Omental fat pad (tissue), 4 donors: Measurements from ENCODE around the gene OSMR. TPM values are rescaled to one million over a fixed set of nuclear protein-coding genes. Genes with fewer than 3 reads are reported as not detected.

ENCODE experiments used
- ATAC-seq: fragments of 150-250 bp; one replicate; pipeline ENCODE4 v1.9.1; 2016; ENCODE audit warnings: mild to moderate bottlenecking, moderate library complexity; ENCODE audit not compliant: low FRiP score
- DNase-seq: peaks from one replicate; pipeline ENCODE4 v3.0.0-alpha.2; 2019; ENCODE audit warnings: low spot score
- total RNA-seq, 4 donors: library from RNA; depleted of rRNA; stranded (reverse); fragments of >200 nt; gene quantifications; one replicate each; pipeline ENCODE4 v1.1.0, GENCODE V29; 2016
- TF ChIP-seq, protein P1 (sequence below), 3 donors: fragments of 450-650 bp; IDR thresholded peaks; one replicate each; pipeline ENCODE4 v1.5.1; 2016 to 2017; ENCODE audit warnings: antibody characterized with exemption in 3 of 3, mild to moderate bottlenecking in 3 of 3, moderate library complexity in 2 of 3

OSMR gene
- total RNA-seq, 4 donors from 2014 or later, result 51.7 to 180 (median 108) TPM

DNA sequence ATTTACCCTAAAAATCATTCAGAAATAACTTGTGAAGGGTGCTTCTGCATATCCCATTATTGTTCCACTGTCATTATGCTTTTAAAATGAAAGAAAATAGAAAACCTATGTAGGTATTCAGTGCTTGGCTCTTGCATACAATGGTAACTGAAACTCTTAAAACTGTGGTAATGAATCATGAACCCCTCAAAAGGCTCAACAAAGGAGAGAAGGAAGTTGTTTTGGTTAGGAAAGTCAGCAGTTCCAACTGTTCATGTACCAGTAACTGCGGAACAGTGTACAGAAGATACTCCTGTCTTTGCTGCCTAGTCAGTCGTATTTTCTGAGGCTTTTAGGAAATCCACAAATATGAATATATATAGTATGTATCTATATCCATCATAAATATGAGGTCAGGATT is 96.1 kb downstream of the OSMR start:
- TF ChIP-seq, protein P1, sequence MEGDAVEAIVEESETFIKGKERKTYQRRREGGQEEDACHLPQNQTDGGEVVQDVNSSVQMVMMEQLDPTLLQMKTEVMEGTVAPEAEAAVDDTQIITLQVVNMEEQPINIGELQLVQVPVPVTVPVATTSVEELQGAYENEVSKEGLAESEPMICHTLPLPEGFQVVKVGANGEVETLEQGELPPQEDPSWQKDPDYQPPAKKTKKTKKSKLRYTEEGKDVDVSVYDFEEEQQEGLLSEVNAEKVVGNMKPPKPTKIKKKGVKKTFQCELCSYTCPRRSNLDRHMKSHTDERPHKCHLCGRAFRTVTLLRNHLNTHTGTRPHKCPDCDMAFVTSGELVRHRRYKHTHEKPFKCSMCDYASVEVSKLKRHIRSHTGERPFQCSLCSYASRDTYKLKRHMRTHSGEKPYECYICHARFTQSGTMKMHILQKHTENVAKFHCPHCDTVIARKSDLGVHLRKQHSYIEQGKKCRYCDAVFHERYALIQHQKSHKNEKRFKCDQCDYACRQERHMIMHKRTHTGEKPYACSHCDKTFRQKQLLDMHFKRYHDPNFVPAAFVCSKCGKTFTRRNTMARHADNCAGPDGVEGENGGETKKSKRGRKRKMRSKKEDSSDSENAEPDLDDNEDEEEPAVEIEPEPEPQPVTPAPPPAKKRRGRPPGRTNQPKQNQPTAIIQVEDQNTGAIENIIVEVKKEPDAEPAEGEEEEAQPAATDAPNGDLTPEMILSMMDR (IDR thresholded peaks at IDR 0.05), result no peak
- no peak for ATAC-seq
- no peak for DNase-seq

DNA sequence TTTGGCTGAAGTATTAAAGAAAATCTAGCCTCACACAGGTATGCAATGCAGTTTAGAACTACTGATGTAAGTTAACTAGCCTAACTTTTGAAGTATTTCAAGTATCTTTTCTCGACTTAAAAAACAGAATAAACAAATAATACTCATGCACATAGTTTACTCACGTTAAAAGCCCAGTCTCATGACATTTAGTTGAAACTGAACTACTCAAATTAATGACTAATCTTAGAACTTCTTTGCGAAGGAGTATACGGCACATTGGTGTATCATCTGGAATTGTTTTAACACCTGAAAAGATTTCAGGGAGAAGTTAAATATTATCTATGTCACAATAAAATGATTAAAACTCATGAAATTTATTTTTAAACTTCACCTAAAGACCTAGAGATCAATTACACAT is 98.5 kb downstream of the OSMR start:
- TF ChIP-seq, protein P1 (IDR thresholded peaks at IDR 0.05), result no peak
- DNase-seq (no peak), ATAC-seq (no peak)

DNA sequence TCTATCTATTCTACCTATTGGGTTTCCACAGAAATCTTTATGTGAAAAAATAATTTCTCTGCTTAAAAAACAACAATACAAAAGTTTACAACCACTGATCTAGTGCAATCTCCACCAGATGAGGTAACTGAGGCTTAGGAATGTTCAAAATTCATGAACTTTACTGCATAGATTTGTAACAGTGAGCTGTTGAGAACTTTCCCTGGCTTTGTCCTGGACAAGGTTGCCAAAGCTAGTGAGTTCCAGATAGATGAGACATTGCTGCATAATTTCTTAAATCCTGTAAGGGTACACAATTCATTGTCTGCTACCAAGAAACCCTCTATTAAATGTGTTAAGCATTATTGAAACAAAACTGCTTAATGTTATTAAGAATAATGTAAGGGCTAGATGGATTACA is 102.7 kb downstream of the OSMR start:
- ATAC-seq (peak; percentile 66), DNase-seq (no peak)
- TF ChIP-seq, protein P1 (IDR thresholded peaks at IDR 0.05), result no peak

DNA sequence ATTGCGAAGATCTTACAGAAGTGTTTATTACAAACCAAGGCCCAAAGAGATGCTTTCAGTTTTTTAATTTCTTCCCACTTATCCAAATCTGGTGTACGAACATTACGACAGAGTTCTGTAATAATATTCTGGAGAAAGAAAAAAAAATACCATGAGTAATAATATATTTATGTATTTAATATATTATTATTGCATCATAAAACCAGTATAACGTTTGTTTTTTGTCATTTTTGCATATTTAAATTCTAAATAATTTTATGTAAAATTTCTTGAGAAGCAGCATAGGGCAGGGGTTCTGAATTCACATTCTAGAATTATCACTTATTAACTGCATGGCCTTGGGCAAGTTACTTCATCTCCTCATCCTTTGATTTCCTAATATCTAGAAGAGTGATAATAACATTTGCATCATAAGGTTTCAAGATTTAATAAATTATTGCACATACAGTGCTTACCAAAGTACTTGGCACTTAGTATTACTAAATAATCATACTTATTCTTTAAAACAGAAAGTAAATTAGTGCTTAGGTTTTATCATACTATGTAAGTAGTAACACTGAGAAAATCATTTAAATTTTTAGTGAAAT is 107.7 kb downstream of the OSMR start:
- TF ChIP-seq, protein P1 (IDR thresholded peaks at IDR 0.05), result no peak
- ATAC-seq, result peak; percentile 32
- no peak for DNase-seq

DNA sequence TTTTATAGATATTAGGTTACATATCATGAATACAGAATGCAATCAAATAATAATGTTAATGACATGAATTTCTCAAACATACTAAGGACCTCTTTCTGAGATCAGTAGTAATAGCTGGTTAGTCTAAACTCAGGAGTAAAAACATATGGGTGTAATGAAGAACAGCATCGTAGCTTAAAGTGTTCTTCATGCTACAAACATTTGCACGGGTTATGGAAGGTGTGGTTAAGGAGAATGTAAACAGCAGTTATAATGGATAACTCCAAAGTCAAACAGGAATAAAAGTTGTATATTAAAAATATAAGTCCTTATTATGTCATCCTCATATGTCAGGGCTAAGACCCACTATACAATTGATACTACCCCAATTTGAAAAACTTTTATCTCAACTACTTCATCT is 115.9 kb downstream of the OSMR start:
- DNase-seq (no peak), ATAC-seq (no peak)
- TF ChIP-seq, protein P1 (IDR thresholded peaks at IDR 0.05), result no peak

DNA sequence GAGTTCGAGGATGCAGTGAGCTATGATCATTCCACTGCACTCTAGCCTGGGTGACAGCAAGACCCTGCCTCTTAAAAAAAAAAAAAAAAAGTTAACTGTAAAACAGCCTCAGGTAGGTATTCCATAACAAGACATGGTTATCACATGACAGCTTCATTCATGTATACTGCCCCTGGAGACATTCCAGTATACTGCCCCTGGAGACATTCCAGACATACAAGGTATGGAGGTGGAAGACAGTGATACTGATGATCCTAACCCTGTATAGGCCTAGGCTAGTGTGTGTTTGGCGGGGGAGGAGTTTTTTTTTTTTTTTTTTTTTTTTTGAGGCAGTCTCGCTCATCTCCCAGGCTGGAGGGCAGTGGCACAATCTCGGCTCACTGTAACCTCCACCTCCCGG is 122.9 kb downstream of the OSMR start:
- TF ChIP-seq, protein P1 (IDR thresholded peaks at IDR 0.05), result no peak

DNA sequence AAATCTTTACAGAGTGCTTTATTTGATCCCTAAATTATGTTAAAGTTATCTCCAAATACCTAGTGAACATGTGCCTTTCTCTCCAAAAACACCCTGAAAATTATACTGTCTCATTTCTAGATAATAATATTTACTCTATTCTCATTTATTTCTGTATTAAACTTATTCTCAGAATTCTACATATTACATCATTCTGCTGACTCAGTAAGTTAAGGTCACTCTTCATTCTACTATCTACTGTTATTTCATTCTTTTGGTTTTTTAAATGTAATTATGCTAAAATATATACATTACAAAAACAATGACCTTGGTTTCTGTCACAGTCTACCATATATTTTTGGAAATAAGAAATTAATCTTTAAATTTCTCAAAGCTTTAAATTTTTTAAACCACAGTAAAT is 132.2 kb downstream of the OSMR start:
- TF ChIP-seq, protein P1 (IDR thresholded peaks at IDR 0.05), result no peak
- ATAC-seq (no peak), DNase-seq (no peak)

More for the DNA sequence above, 122.9 kb downstream of the OSMR start:
- DNase-seq (no peak), ATAC-seq (no peak)
